Stimulated activated CD4-positive, alpha-beta T cell treated with anti-CD3 and anti-CD28 coated beads, Interleukin-1b, Interleukin-23, amount 100 ng/mL, for 24 hours (primary cell): ENCODE data around the gene KCNK7.

Experiments used
- DNase-seq, 4 experiments: peaks; one replicate each; pipeline ENCODE4 v3.0.0-alpha.2; 2020; ENCODE audit warnings: low read depth in 4 of 4, low spot score in 1 of 4

The KCNK7 gene

GRCh38 chr11:65558930-65559509 lies 36.6 kb downstream of the KCNK7 start:
- DNase-seq, result no peak

GRCh38 chr11:65558002-65558929 lies 37.3 kb downstream of the KCNK7 start, which contains the start of gene LTBP3:
Gene LTBP3, minus strand, starts transcription at chr11:65558359. Its CDS starts 400 bp downstream, at chr11:65557959.
- DNase-seq, result no peak

- DNase-seq, result no peak
Measured at GRCh38 chr11:65557280-65558001, 38.2 kb downstream of the KCNK7 start.

- no peak for DNase-seq
Measured at GRCh38 chr11:65556470-65557279, 38.9 kb downstream of the KCNK7 start.

- DNase-seq, result no peak
Measured at GRCh38 chr11:65555693-65556231, 39.8 kb downstream of the KCNK7 start.

GRCh38 chr11:65554842-65555430 lies 40.7 kb downstream of the KCNK7 start:
- DNase-seq, result no peak

DNA sequence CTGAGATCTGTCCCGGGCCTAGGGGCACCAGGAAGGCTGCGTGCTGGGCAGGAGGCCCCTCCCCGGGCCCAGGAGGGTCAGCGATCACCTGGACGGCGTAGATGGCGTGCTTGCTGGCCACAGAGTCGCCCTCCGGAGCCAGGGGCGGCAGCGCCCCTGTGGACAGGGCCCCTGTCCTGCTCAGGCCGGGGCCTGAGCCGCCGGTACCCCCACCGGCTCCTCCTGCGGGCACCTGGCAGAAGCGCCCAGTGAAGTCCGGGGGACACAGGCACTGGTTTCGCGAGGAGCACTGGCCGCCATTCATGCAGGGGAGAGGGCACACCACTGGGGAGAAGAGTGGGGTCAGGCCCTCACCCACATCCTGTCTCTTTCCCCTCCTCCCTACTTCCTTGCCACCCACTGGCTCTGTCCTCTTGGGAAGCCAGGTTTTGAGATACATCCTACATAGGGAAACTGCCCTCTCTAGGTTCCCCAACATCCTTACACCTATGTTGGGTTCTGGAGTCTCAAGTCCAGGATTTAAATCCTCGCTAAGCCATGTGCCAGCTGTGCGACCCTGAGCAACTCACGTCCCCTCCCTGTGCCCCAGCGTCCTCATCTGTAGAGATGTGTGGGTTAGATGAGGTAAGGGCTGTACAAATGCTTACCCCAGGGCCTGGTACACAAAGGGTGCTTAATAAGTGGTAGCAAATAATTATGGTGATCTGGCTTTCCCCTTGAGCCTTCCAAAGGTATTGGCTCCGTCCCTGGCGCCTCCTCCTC lies 41.4 kb downstream of the KCNK7 start:
- DNase-seq, result no peak

DNA sequence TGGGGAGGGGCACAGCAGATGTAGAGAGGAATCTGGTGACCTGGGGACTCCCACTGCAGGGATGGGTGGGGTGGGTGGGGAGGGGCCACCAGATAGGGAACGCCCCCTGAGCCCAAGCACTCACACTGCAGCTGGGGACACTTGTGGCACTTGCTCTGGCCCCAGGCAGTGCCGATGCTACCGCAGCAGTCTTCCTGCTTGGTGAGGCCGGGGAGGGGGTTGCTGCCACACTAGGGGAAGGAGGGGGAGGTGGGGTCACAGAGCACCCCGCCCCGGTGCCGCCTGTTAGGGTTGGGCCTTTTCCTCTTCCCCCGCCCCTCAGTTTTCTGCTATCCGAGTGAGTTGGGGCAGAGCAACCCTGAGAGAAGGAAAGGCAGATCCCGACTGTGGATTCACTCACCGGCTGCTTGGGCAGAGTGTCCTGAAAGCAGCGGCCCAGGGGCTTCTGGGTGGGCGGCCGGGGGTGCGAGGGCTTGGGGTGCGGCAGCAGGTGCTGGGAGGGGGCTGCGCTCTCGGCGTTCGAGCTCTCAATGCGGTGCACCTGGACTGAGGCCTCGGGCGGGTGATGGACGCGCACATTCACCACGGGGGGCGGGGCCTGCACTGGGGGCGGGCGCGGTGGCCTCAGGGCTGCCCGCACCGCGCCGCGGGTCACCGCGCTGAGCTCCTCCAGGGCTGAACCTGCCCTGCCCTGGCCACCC lies 42.1 kb downstream of the KCNK7 start:
- DNase-seq, result no peak

GRCh38 chr11:65552388-65552951 lies 43.1 kb downstream of the KCNK7 start:
- DNase-seq, result no peak

DNA sequence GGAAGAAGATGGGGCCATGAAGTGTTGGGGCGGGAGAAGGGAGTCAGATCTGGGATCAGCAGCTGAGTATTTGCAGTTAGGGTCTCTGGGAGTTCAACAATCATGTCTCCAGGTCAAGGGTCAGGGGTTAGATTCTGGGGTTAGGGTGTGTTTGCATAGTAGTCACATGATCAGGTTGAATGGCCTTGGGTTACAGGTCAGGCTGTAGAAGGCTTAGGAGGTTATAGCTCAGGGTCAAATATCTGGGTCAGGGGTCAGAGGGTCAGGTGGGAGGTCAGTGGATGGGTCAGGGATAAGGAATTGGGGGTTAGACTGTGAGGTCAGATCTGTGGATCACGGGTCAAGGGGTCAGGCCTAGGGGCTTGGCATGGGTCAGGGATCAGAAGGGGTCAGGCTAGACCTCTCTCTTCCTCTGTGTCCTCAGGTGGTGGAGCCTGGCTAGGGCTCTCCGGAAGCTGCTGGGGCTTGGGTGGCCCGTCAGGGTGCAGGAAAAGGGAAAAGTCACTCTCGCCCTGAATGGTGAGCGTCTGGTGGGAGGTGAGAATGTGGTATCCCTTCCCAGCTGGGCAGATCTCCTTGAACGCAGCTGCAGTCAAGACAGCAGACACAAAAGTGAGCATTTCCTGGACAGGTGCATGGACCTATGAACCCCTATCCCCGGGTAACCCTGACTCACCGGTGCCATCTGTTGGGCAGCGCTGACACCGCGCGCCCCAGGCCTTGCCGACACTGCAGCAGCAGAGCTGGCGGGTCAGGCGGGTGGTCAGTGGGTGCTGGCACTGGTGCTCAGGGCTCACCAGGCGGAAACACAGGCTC lies 43.8 kb downstream of the KCNK7 start:
- DNase-seq, result no peak

- DNase-seq, result no peak
Measured at GRCh38 chr11:65549096-65549495, 46.5 kb downstream of the KCNK7 start.

- no peak for DNase-seq
Measured at GRCh38 chr11:65548395-65548794, 47.2 kb downstream of the KCNK7 start.

DNA sequence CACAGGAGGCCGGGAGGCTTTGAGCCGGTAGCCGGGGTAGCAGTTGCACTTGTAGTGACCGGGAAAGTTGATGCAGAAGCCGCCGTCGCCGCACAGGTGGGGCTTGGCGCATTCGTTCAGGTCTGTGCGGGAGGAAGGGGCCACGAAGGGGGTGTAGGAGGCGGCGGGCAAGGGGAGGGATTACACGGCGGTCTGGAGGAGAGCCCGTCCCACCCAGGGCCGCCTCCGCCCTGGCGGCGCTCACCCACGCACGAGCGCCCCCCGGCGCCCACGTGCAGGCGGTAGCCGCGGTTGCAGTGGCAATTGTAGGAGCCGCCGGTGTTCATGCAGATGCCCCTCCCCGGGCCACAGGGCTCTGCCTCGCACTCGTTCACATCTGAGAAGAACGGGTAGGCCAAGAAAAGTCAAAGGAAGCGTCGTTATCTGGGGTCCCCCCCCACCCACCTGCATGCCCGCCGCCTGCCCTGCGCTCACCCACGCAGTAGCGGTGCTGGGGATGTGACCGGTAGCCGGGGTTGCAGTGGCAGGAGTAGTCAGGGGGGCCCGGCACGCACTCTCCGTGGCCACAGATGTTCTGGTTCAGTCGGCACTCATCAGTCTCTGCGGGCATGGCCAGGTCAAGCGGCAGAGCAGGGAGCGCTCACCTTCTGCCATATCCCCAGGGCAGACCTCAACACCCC lies 48.0 kb downstream of the KCNK7 start:
- DNase-seq, result no peak

DNA sequence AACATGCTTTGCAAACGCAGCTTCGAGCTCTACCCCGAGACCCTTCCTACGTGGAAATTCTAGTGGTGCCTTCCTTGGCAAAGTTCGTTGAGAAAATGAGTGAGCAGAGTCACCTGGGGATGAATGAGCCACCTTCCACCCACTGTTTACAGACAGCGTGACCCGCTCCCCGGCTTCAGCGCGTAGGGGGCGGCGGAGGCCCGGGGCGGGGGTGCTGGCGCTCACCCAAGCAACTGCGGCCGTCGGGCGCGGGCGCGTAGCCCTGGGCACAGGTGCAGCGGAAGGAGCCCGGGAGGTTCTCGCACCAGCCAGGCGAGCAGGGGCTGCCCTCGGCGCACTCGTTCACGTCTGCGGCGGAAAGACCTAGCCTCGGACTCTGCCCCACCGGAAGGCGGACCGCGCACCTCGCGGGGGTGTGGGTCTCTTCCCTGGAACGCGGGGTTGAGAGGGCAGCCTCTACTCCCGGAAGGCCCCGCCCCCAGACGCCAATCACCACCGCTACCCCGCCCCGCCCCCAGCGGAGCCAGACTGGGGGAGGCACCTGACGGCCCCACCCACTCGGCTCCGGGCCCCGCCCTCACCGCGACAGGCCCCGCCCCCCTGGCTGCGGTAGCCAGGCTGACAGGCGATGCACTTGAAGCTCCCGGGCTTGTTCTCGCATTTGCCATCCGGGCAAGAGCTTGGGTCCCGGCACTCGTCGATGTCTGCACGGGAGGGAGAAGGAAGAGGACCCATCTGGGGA lies 49.2 kb downstream of the KCNK7 start:
- DNase-seq, result peak; percentile 97 to 99 (median 98)

DNA sequence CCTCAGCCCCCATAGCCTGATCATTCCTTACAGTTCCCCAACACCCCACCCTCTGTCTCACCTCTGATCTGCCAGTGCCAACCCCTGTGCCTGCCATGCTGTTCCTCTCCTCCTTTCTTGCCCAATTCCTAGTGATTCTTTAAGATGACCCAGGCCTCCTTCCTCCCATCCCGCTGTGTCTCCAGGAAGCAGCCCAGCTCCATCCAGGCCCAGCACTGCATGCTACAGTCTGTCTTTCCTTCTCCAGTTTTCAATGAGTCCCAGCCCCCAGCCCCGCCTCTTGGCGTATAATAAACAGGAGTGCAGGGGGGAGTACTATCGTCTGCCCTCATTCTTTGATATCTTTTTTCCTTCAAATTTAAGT lies 49.8 kb downstream of the KCNK7 start:
- no peak for DNase-seq
